Activated CD4-positive, alpha-beta T cell treated with anti-CD3 and anti-CD28 coated beads for 1 hour (primary cell): Measurements from ENCODE around the gene WDR5.

Experiments used
- DNase-seq: peaks from one replicate; pipeline ENCODE4 v3.0.0-alpha.2; 2020

The WDR5 gene

GRCh38 chr9:134174526-134175290 lies 38.8 kb downstream of the WDR5 start:
- no peak for DNase-seq

GRCh38 chr9:134175291-134175807 lies 39.5 kb downstream of the WDR5 start:
- DNase-seq: no peak

GRCh38 chr9:134175808-134176598 lies 40.1 kb downstream of the WDR5 start:
- no peak for DNase-seq

GRCh38 chr9:134176599-134176968 lies 40.7 kb downstream of the WDR5 start:
- DNase-seq: no peak

- no peak for DNase-seq
Measured at GRCh38 chr9:134177186-134177585, 41.3 kb downstream of the WDR5 start.

GRCh38 chr9:134177624-134178393 lies 41.9 kb downstream of the WDR5 start:
- DNase-seq: no peak

GRCh38 chr9:134178394-134178767 lies 42.5 kb downstream of the WDR5 start:
- DNase-seq: no peak

- DNase-seq: no peak
Measured at GRCh38 chr9:134178768-134179551, 43.1 kb downstream of the WDR5 start.

GRCh38 chr9:134179595-134179917 lies 43.7 kb downstream of the WDR5 start:
- no peak for DNase-seq

- no peak for DNase-seq
Measured at GRCh38 chr9:134179918-134180785, 44.3 kb downstream of the WDR5 start.

- DNase-seq: no peak
Measured at GRCh38 chr9:134180786-134181647, 45.1 kb downstream of the WDR5 start.

GRCh38 chr9:134181648-134182034 lies 45.8 kb downstream of the WDR5 start:
- no peak for DNase-seq

- DNase-seq: no peak
Measured at GRCh38 chr9:134182554-134183085, 46.7 kb downstream of the WDR5 start.

- no peak for DNase-seq
Measured at GRCh38 chr9:134185536-134186011, 49.7 kb downstream of the WDR5 start.

- no peak for DNase-seq
Measured at GRCh38 chr9:134186471-134187109, 50.7 kb downstream of the WDR5 start.

GRCh38 chr9:134187110-134187531 lies 51.2 kb downstream of the WDR5 start:
- DNase-seq: no peak

GRCh38 chr9:134187891-134188385 lies 52.1 kb downstream of the WDR5 start:
- DNase-seq: no peak

GRCh38 chr9:134188386-134189144 lies 52.7 kb downstream of the WDR5 start:
- no peak for DNase-seq

- DNase-seq: no peak
Measured at GRCh38 chr9:134189145-134189469, 53.2 kb downstream of the WDR5 start.
